ENCODE measurements around the gene DCD. TPM values are rescaled to one million over a fixed set of nuclear protein-coding genes. Genes with fewer than 3 reads are reported as not detected.

The DCD gene, protein sequence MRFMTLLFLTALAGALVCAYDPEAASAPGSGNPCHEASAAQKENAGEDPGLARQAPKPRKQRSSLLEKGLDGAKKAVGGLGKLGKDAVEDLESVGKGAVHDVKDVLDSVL
- total RNA-seq: not detected

DNA sequence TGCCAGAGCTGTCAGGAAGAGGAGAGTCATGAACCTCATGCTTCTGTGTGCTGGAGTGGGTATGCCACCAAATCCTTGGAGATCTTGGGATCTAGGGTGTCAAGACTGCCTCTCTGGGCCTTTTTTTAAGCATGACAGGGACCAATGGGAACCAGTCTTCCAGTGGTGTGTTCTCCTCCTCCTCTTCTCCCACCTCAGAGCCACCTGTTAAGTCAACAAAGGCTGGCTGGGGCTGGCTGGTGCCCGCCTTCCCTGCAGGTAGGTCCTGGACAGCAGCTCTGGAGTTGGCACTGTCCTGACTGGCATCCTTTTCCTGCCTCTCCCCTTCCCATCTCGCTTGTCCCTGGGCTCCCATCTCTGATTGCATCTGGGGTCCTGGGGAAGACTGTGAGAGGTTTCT lies at the start of gene DCD:
Gene DCD (minus strand): TSS at position 101 of the 400 bp plus-strand sequence. CDS start 62 bp downstream, at position 39.
- DNase-seq: no peak
- H3K9me3 ChIP-seq: no peaks in the 10 kb centered on the region
- H3K4me1 ChIP-seq: no peaks in the 10 kb centered on the region

DNA sequence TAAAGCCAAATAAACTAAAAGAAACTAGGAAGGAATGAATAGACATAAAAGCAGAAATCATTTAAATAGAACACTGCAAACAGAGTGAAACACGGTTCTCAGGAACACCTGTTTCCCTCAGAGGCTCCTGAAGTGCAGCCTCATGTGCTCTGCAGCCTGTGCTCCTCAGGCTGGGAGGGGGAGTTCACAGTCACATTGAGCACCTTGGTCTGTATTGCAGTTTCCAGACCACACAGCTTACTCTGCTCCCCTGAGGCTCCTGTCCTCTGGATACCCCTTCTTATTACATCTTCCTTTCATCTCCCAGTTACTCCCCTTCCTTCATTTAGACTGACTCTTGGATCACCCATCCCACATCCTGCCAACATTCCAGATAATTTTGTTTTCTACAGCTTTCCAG lies 49.7 kb upstream of the DCD start:
- H3K4me3 ChIP-seq: no peak overlapping the region
- TF ChIP-seq POLR2A (IDR thresholded peaks at IDR 0.05): no peak
- TF ChIP-seq, protein P1, sequence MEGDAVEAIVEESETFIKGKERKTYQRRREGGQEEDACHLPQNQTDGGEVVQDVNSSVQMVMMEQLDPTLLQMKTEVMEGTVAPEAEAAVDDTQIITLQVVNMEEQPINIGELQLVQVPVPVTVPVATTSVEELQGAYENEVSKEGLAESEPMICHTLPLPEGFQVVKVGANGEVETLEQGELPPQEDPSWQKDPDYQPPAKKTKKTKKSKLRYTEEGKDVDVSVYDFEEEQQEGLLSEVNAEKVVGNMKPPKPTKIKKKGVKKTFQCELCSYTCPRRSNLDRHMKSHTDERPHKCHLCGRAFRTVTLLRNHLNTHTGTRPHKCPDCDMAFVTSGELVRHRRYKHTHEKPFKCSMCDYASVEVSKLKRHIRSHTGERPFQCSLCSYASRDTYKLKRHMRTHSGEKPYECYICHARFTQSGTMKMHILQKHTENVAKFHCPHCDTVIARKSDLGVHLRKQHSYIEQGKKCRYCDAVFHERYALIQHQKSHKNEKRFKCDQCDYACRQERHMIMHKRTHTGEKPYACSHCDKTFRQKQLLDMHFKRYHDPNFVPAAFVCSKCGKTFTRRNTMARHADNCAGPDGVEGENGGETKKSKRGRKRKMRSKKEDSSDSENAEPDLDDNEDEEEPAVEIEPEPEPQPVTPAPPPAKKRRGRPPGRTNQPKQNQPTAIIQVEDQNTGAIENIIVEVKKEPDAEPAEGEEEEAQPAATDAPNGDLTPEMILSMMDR (IDR thresholded peaks at IDR 0.05): no peak
- DNase-seq: no peak
- H3K4me1 ChIP-seq: no peaks in the 10 kb centered on the region
- no peaks in the 10 kb centered on the region for H3K9me3 ChIP-seq
- no peak overlapping the region for H3K27ac ChIP-seq
- H3K36me3 ChIP-seq: no peaks in the 10 kb centered on the region
- H3K27me3 ChIP-seq: no peaks in the 10 kb centered on the region

More for the DNA sequence above, at the start of gene DCD:
- no peak within 1 kb of the TSS for H3K27ac ChIP-seq
- TF ChIP-seq, protein P1 (IDR thresholded peaks at IDR 0.05): no peak
- H3K36me3 ChIP-seq: no peaks in the 10 kb centered on the region
- no peak within 1 kb of the TSS for H3K4me3 ChIP-seq
- no peaks in the 10 kb centered on the region for H3K27me3 ChIP-seq

DNA sequence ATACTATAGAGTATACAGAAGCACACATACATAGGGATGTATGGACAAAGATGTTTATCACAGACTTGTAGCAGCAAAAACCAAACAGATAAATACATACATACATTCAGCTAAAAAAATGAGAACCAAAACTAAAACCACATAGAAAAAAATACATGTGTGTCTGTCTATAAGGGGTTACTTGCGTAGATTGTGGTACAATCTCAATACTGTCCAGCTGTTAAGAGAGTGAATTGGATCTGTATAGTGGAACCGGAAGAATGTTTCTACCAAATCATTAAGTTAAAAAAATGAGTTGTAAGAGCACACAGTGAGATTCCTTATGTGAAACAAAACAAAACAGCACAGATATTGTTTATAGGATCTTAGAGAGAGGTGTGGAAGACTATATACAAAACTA lies 44.2 kb upstream of the DCD start:
- DNase-seq: no peak
- H3K4me3 ChIP-seq: no peak overlapping the region
- no peaks in the 10 kb centered on the region for H3K36me3 ChIP-seq
- no peak for TF ChIP-seq POLR2A (IDR thresholded peaks at IDR 0.05)
- TF ChIP-seq, protein P1 (IDR thresholded peaks at IDR 0.05): no peak
- H3K27me3 ChIP-seq: no peaks in the 10 kb centered on the region
- H3K9me3 ChIP-seq: no peaks in the 10 kb centered on the region
- no peaks in the 10 kb centered on the region for H3K4me1 ChIP-seq
- H3K27ac ChIP-seq: no peak overlapping the region

DNA sequence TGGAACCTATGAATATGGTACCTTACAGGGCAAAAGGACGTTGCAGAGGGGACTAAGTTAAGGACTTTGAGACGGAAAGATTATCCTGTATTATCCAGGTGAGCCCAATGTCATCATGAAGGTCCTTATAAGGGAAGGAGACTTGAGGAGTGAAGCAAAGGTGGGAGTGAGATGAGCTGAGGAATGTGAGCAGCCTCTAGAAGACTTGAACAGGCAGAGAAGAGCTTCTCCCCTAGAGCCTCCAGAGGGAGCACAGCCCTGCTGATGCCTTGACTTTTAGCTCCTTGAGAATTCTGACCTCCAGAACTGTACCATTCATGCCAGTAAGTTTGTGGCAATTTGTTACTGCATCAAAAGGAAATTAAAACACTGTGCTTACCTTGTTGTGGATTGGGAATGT lies 41.8 kb upstream of the DCD start:
- Histone ChIP-seq H3K27ac (no peak overlapping the region), H3K9me3 (no peaks in the 10 kb centered on the region), H3K4me1 (no peaks in the 10 kb centered on the region), H3K36me3 (no peaks in the 10 kb centered on the region), H3K27me3 (no peaks in the 10 kb centered on the region), H3K4me3 (no peak overlapping the region)
- no peak for DNase-seq
- TF ChIP-seq POLR2A (IDR thresholded peaks at IDR 0.05): no peak
- TF ChIP-seq, protein P1 (IDR thresholded peaks at IDR 0.05): no peak

DNA sequence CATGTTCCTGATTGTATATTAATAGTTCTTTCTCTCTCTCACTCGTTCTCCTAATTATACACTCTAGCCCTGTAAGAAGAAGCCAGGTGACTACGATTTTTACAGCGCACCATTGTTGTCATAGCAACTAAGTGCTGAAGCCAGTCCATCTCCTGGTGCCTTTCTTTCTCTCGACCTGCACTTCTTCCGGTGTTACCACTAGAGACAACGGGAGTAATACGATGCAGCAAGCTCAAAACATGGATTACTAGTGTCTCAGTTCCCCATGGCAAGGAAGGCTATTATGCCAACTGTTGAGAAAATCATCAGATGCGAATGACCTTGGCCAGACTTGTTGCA lies 40.8 kb upstream of the DCD start:
- no peaks in the 10 kb centered on the region for H3K9me3 ChIP-seq
- no peak for DNase-seq
- no peaks in the 10 kb centered on the region for H3K36me3 ChIP-seq
- no peaks in the 10 kb centered on the region for H3K4me1 ChIP-seq
- no peak overlapping the region for H3K27ac ChIP-seq
- no peak for TF ChIP-seq POLR2A (IDR thresholded peaks at IDR 0.05)
- H3K27me3 ChIP-seq: no peaks in the 10 kb centered on the region
- H3K4me3 ChIP-seq: no peak overlapping the region

DNA sequence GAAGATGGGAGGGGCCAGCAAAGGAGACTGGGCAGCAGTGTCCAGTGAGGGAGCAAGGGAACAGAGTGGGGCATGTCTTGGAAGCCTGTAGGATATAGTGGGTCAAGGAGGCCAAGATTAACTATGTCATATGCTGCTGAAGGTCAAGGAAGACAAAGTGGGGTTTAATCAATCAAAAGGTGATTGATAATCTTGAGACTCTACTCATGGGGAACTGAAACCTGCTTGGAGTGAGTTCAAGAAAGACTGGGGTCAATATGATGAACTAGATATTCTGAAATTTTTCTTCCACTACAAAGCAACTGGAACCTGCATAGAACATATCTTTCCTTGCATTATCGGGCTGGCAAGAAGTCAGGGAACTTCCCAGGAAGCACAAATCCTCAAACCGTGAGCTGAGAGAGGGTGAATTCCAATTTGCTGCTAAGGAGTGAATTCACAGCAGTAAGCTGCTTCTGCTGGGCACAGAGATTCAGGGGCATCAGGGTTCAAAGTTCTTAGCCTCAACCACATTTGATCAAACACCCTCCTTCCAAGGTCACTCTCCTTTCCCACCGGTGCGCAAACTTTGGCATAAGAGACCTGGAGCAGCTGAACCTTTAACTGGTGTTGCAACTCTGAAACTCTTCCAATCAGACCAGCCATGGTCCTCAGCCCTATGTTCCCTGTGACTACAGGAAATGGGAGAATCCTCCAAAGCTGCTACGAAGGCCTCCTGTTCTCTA lies 40.3 kb upstream of the DCD start:
- no peak for DNase-seq
- H3K9me3 ChIP-seq: no peaks in the 10 kb centered on the region

More for the DNA sequence above, 40.3 kb upstream of the DCD start:
- H3K36me3 ChIP-seq: no peaks in the 10 kb centered on the region
- H3K4me1 ChIP-seq: no peaks in the 10 kb centered on the region
- TF ChIP-seq, protein P1 (IDR thresholded peaks at IDR 0.05): no peak
- no peak for TF ChIP-seq POLR2A (IDR thresholded peaks at IDR 0.05)
- H3K4me3 ChIP-seq: no peak overlapping the region
- H3K27me3 ChIP-seq: no peaks in the 10 kb centered on the region
- H3K27ac ChIP-seq: no peak overlapping the region
